Keratinocyte (primary cell): ENCODE results near the gene GOLT1A.

ENCODE experiments used
- CTCF ChIP-seq, 3 experiments: IDR thresholded peaks in 1 of 3; conservative IDR thresholded peaks in 1 of 3; optimal IDR thresholded peaks in 1 of 3; 2 replicates in 2 of 3; 3 replicates in 1 of 3; pipeline versions ENCODE3 to v1.5.1; 2011; ENCODE audit warnings: low read length in 3 of 3, mild to moderate bottlenecking in 3 of 3, moderate library complexity in 2 of 3, control low read depth in 1 of 3, inconsistent platforms in 1 of 3; ENCODE audit not compliant: insufficient read depth in 2 of 3; ENCODE audit errors: extremely low read depth in 1 of 3
- EZH2 ChIP-seq: IDR thresholded peaks from one replicate; pipeline ENCODE4 v1.6.1; 2012; ENCODE audit warnings: inconsistent platforms, mild to moderate bottlenecking, low read length, moderate library complexity

- TF ChIP-seq CTCF (optimal IDR thresholded peaks at IDR 0.05 in 1 of 3, IDR thresholded peaks at IDR 0.05 in 1 of 3, conservative IDR thresholded peaks at IDR 0.05 in 1 of 3; ENCODE audit: extremely low read depth in 1 of 3, insufficient read depth in 2 of 3, low read length in 3 of 3): no peak
- no peak for TF ChIP-seq EZH2
Observed at GRCh38 chr1:204161609-204162493, 51.9 kb downstream of the GOLT1A start.
